H9 (cell line): ENCODE data around the gene SIPA1. TPM values are rescaled to one million over a fixed set of nuclear protein-coding genes. Genes with fewer than 3 reads are reported as not detected.

Experiments used
- DNase-seq: peaks from one replicate; pipeline ENCODE4 v3.0.0-alpha.2; 2017
- H2AFZ ChIP-seq: one replicate; pipeline ENCODE4 v1.6.1; 2013; ENCODE audit warnings: mild to moderate bottlenecking, low read length, control low read depth, moderate library complexity
- H2AK5ac ChIP-seq: 2 replicates; pipeline ENCODE4 v1.6.1; 2013; ENCODE audit warnings: low read length, control low read depth, mixed read lengths; ENCODE audit not compliant: insufficient read length
- H2BK120ac ChIP-seq: one replicate; pipeline ENCODE4 v1.6.1; 2013; ENCODE audit warnings: low read depth, mild to moderate bottlenecking, low read length, control low read depth, inconsistent platforms; ENCODE audit not compliant: poor library complexity, severe bottlenecking
- H2BK12ac ChIP-seq: 2 replicates; pipeline ENCODE4 v1.6.1; 2013; ENCODE audit warnings: low read length, control low read depth, mixed read lengths, low read depth; ENCODE audit not compliant: insufficient read length
- H2BK15ac ChIP-seq: 2 replicates; pipeline ENCODE4 v1.6.1; 2013; ENCODE audit warnings: low read depth, low read length, control low read depth
- H2BK20ac ChIP-seq: one replicate; pipeline ENCODE4 v1.6.1; 2013; ENCODE audit warnings: low read depth, mild to moderate bottlenecking, low read length, control low read depth, inconsistent platforms; ENCODE audit not compliant: poor library complexity, severe bottlenecking
- H2BK5ac ChIP-seq: 2 replicates; pipeline ENCODE4 v1.6.1; 2013; ENCODE audit warnings: low read length, control low read depth, mixed read lengths; ENCODE audit not compliant: insufficient read length
- H3K14ac ChIP-seq: 2 replicates; pipeline ENCODE4 v1.6.1; 2013; ENCODE audit warnings: low read length, control low read depth; ENCODE audit not compliant: insufficient read depth
- H3K18ac ChIP-seq: 2 replicates; pipeline ENCODE4 v1.6.1; 2013; ENCODE audit warnings: low read depth, mild to moderate bottlenecking, mixed read lengths, low read length, control low read depth; ENCODE audit not compliant: insufficient read length
- H3K23ac ChIP-seq: 2 replicates; pipeline ENCODE4 v1.6.1; 2013; ENCODE audit warnings: low read length, control low read depth, mixed read lengths, low read depth; ENCODE audit not compliant: insufficient read length
- H3K23me2 ChIP-seq: 2 replicates; pipeline ENCODE4 v1.6.1; 2013; ENCODE audit warnings: low read depth, mild to moderate bottlenecking, mixed read lengths, low read length, control low read depth; ENCODE audit not compliant: insufficient read length, poor library complexity, severe bottlenecking
- H3K27ac ChIP-seq: 2 replicates; pipeline ENCODE4 v1.5.1; 2013; ENCODE audit warnings: low read length, control low read depth, mixed read lengths, low read depth; ENCODE audit not compliant: insufficient read length
- H3K27me3 ChIP-seq: 2 replicates; pipeline ENCODE4 v1.6.1; 2013; ENCODE audit warnings: low read length, control low read depth, inconsistent platforms; ENCODE audit not compliant: insufficient read depth
- H3K4ac ChIP-seq: 2 replicates; pipeline ENCODE4 v1.6.1; 2013; ENCODE audit warnings: low read depth, mild to moderate bottlenecking, control low read depth, inconsistent platforms, low read length, moderate library complexity
- H3K4me1 ChIP-seq: 2 replicates; pipeline ENCODE4 v1.6.1; 2013; ENCODE audit warnings: low read length, control low read depth, inconsistent platforms; ENCODE audit not compliant: insufficient read depth
- H3K4me2 ChIP-seq: 2 replicates; pipeline ENCODE4 v1.6.1; 2013; ENCODE audit warnings: low read length, control low read depth, mixed read lengths; ENCODE audit not compliant: insufficient read length, insufficient read depth
- H3K56ac ChIP-seq: 2 replicates; pipeline ENCODE4 v1.6.1; 2013; ENCODE audit warnings: low read depth, mild to moderate bottlenecking, mixed read lengths, low read length, control low read depth; ENCODE audit not compliant: insufficient read length
- H3K79me1 ChIP-seq: 2 replicates; pipeline ENCODE4 v1.6.1; 2013; ENCODE audit warnings: low read depth, mild to moderate bottlenecking, moderate library complexity, low read length, control low read depth, inconsistent platforms; ENCODE audit not compliant: insufficient read depth, poor library complexity, severe bottlenecking
- H3K79me2 ChIP-seq: 2 replicates; pipeline ENCODE4 v1.6.1; 2013; ENCODE audit warnings: low read length, control low read depth, inconsistent platforms; ENCODE audit not compliant: insufficient read depth
- H3K9ac ChIP-seq: 2 replicates; pipeline ENCODE4 v1.6.1; 2013; ENCODE audit warnings: low read length, control low read depth, mixed read lengths; ENCODE audit not compliant: insufficient read length; ENCODE audit errors: extremely low read depth
- H3K9me3 ChIP-seq: one replicate; pipeline ENCODE4 v1.6.1; 2013; ENCODE audit warnings: low read depth, low read length, inconsistent platforms; ENCODE audit not compliant: control insufficient read depth
- H3T11ph ChIP-seq: one replicate; pipeline ENCODE4 v1.6.1; 2013; ENCODE audit warnings: mild to moderate bottlenecking, low read length, control low read depth, inconsistent platforms
- H4K20me1 ChIP-seq: one replicate; pipeline ENCODE4 v1.6.1; 2013; ENCODE audit not compliant: control insufficient read depth, insufficient read length, insufficient read depth
- H4K5ac ChIP-seq: 2 replicates; pipeline ENCODE4 v1.6.1; 2013; ENCODE audit warnings: low read depth, mild to moderate bottlenecking, mixed read lengths, low read length, control low read depth; ENCODE audit not compliant: insufficient read length
- H4K8ac ChIP-seq: replicated peaks from 2 replicates; pipeline ENCODE4 v1.6.1; 2013; ENCODE audit warnings: low read length, control low read depth, mixed read lengths, low read depth; ENCODE audit not compliant: insufficient read length
- H4K91ac ChIP-seq: 2 replicates; pipeline ENCODE4 v1.6.1; 2013; ENCODE audit warnings: low read depth, mild to moderate bottlenecking, moderate library complexity, mixed read lengths, low read length, control low read depth; ENCODE audit not compliant: insufficient read length
- H3K27ac Mint-ChIP-seq, 3 experiments: 2 replicates in 2 of 3; 3 replicates in 1 of 3; pipeline ENCODE4 v1.8.0; 2020 to 2021; ENCODE audit warnings: mixed read lengths in 3 of 3, mild to moderate bottlenecking in 1 of 3, moderate library complexity in 1 of 3
- H3K27me3 Mint-ChIP-seq: 2 replicates; pipeline ENCODE4 v1.8.0; 2021; ENCODE audit warnings: low read depth, mild to moderate bottlenecking, moderate library complexity, mixed read lengths
- H3K36me3 Mint-ChIP-seq, 3 experiments: 2 replicates in 2 of 3; 3 replicates in 1 of 3; pipeline ENCODE4 v1.8.0; 2020 to 2021; ENCODE audit warnings: low read depth in 3 of 3, mixed read lengths in 3 of 3; ENCODE audit not compliant: insufficient read depth in 1 of 3
- H3K4me1 Mint-ChIP-seq, 2 experiments: 2 replicates each; pipeline ENCODE4 v1.8.0; 2020; ENCODE audit warnings: mixed read lengths in 2 of 2
- H3K4me3 Mint-ChIP-seq, 2 experiments: 2 replicates in 1 of 2; 3 replicates in 1 of 2; pipeline ENCODE4 v1.8.0; 2020 to 2021; ENCODE audit warnings: mild to moderate bottlenecking in 2 of 2, mixed read lengths in 2 of 2, moderate library complexity in 1 of 2
- H3K9me3 Mint-ChIP-seq, 2 experiments: 2 replicates in 1 of 2; 3 replicates in 1 of 2; pipeline ENCODE4 v1.8.0; 2020; ENCODE audit warnings: mild to moderate bottlenecking in 2 of 2, mixed read lengths in 2 of 2, moderate library complexity in 1 of 2
- CTCF ChIP-seq: fragments of 200-600 bp; sonication (generic); conservative IDR thresholded peaks from 3 replicates; pipeline ENCODE4 v1.8.0; 2021; ENCODE audit warnings: antibody characterized with exemption, mild to moderate bottlenecking
- WGBS: extraction: QIAGEN DNeasy Blood & Tissue Kit; methylation state at CpG from one replicate; pipeline ENCODE4 v1.1.7; 2013; ENCODE audit warnings: missing lambda C conversion rate, low lambda C conversion rate, mixed read lengths; ENCODE audit not compliant: insufficient read length; ENCODE audit errors: extremely low coverage; 5-methylcytosine and 5-hydroxymethylcytosine counted together
- total RNA-seq: library from RNA; stranded (reverse); gene quantifications from 2 replicates; pipeline ENCODE4 v1.2.1, GENCODE V29; 2021

The SIPA1 gene
- total RNA-seq, 1 experiment from 2014 or later = 32.0 TPM

GRCh38 chr11:65695459-65696241 lies 57.7 kb downstream of the SIPA1 start:
- Histone ChIP-seq H4K8ac (no peak overlapping the region), H3K4me1 (no peaks in the 10 kb centered on the region), H3K4me2 (no peak overlapping the region), H3K14ac (no peak overlapping the region), H3K79me2 (no peaks in the 10 kb centered on the region), H3K56ac (no peak overlapping the region), H2BK5ac (no peak overlapping the region), H3K23me2 (no peaks in the 10 kb centered on the region), H2BK15ac (no peak overlapping the region), H3T11ph (no peak overlapping the region), H3K79me1 (no peaks in the 10 kb centered on the region), H4K5ac (no peak overlapping the region), H2AK5ac (no peak overlapping the region), H4K91ac (no peak overlapping the region), H2BK20ac (no peak overlapping the region), H2BK120ac (no peak overlapping the region), H3K27me3 (no peaks in the 10 kb centered on the region), H4K20me1 (no peaks in the 10 kb centered on the region), H3K27ac (no peak overlapping the region), H3K18ac (no peak overlapping the region), H2AFZ (no peak overlapping the region), H2BK12ac (no peak overlapping the region), H3K9me3 (no peaks in the 10 kb centered on the region), H3K23ac (no peak overlapping the region), H3K4ac (no peak overlapping the region), H3K9ac (no peak overlapping the region)
- no peak for DNase-seq
- Mint-ChIP-seq H3K4me3 (no peak overlapping the region), H3K4me1 (peaks cover 10% of the 10 kb centered on the region in 2 experiments), H3K27ac (no peak overlapping the region), H3K27me3 (peaks cover 23% of the 10 kb centered on the region), H3K9me3 (peaks cover 9 to 13% of the 10 kb centered on the region in 2 experiments; a peak in 3 of 5 replicates), H3K36me3 (no peaks in the 10 kb centered on the region)
- no peak for TF ChIP-seq CTCF
- no CpG with 5 or more reads among the region's 12 CpGs for WGBS
